HepG2 (cell line): ENCODE measurements around the gene PRR5L.

Experiments
- IKZF4 ChIP-seq: sonication (generic); formaldehyde crosslinking; IDR thresholded peaks from 2 replicates; pipeline ENCODE4 v1.5.1; 2020; ENCODE audit warnings: borderline replicate concordance, mild to moderate bottlenecking, low read depth, missing genetic modification reagents; ENCODE audit errors: not compliant biosample characterization
- KDM1A ChIP-seq: IDR thresholded peaks from 2 replicates; pipeline ENCODE4 v1.6.1; 2016; ENCODE audit warnings: missing compliant biosample characterization
- NFYB ChIP-seq: sonication (generic); formaldehyde crosslinking; IDR thresholded peaks from 2 replicates; pipeline ENCODE4 v1.4.0; 2020; ENCODE audit warnings: missing genetic modification reagents
- SMC3 ChIP-seq: IDR thresholded peaks from 2 replicates; pipeline ENCODE4 v1.6.1; 2011; ENCODE audit warnings: low read length, improper control_type of control experiment
- SYNCRIP ChIP-seq: fragments of 200-400 bp; formaldehyde crosslinking; IDR thresholded peaks from 2 replicates; pipeline ENCODE4 v1.6.1; 2018; ENCODE audit warnings: mild to moderate bottlenecking, low read depth, low read length; ENCODE audit not compliant: insufficient read depth
- TAF1 ChIP-seq: sonication (generic); formaldehyde crosslinking; IDR thresholded peaks from 2 replicates; pipeline ENCODE4 v1.4.0; 2020; ENCODE audit warnings: missing genetic modification reagents
- ZNF281 ChIP-seq: sonication (generic); formaldehyde crosslinking; IDR thresholded peaks from 2 replicates; pipeline ENCODE4 v1.4.0; 2020; ENCODE audit warnings: missing genetic modification reagents, borderline replicate concordance
- TF ChIP-seq, protein P1 (sequence below): sonication (generic); formaldehyde crosslinking; IDR thresholded peaks from 2 replicates; pipeline ENCODE4 v1.5.0; 2020; ENCODE audit warnings: mild to moderate bottlenecking, missing genetic modification reagents, moderate library complexity
- TF ChIP-seq, protein P2 (sequence below): sonication (generic); formaldehyde crosslinking; IDR thresholded peaks from 2 replicates; pipeline ENCODE4 v1.4.0; 2020; ENCODE audit warnings: missing genetic modification reagents

DNA sequence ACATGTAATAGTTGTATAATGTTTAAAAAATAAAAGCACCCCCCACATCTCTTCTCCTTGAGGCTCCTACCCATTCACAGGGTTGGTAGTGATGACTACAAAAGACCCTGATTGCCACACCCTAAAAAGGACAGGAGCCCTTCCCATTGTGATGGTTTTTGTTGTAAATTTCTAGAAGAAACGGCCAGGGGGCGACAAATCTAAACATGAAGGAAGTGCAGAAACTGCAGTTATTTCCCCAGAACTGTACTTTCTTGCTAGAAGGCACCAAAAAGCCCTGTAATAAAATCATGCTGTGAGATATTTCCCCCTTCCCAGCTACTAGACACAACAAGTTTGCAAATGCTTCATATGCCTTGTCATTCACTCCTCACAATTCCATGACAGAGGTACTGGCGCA, 10.8 kb downstream of the PRR5L start:
- TF ChIP-seq NFYB (CRISPR knock-in tag) (no peak), SMC3 (peak; percentile 63), IKZF4 (no peak), TAF1 (CRISPR knock-in tag) (no peak), ZNF281 (CRISPR knock-in tag) (no peak), KDM1A (CRISPR knock-in tag) (no peak), SYNCRIP (no peak)
- TF ChIP-seq, protein P1, sequence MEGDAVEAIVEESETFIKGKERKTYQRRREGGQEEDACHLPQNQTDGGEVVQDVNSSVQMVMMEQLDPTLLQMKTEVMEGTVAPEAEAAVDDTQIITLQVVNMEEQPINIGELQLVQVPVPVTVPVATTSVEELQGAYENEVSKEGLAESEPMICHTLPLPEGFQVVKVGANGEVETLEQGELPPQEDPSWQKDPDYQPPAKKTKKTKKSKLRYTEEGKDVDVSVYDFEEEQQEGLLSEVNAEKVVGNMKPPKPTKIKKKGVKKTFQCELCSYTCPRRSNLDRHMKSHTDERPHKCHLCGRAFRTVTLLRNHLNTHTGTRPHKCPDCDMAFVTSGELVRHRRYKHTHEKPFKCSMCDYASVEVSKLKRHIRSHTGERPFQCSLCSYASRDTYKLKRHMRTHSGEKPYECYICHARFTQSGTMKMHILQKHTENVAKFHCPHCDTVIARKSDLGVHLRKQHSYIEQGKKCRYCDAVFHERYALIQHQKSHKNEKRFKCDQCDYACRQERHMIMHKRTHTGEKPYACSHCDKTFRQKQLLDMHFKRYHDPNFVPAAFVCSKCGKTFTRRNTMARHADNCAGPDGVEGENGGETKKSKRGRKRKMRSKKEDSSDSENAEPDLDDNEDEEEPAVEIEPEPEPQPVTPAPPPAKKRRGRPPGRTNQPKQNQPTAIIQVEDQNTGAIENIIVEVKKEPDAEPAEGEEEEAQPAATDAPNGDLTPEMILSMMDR (CRISPR knock-in tag), result peak; percentile 45; the same call in 1 of the 2 replicates
- TF ChIP-seq, protein P2, sequence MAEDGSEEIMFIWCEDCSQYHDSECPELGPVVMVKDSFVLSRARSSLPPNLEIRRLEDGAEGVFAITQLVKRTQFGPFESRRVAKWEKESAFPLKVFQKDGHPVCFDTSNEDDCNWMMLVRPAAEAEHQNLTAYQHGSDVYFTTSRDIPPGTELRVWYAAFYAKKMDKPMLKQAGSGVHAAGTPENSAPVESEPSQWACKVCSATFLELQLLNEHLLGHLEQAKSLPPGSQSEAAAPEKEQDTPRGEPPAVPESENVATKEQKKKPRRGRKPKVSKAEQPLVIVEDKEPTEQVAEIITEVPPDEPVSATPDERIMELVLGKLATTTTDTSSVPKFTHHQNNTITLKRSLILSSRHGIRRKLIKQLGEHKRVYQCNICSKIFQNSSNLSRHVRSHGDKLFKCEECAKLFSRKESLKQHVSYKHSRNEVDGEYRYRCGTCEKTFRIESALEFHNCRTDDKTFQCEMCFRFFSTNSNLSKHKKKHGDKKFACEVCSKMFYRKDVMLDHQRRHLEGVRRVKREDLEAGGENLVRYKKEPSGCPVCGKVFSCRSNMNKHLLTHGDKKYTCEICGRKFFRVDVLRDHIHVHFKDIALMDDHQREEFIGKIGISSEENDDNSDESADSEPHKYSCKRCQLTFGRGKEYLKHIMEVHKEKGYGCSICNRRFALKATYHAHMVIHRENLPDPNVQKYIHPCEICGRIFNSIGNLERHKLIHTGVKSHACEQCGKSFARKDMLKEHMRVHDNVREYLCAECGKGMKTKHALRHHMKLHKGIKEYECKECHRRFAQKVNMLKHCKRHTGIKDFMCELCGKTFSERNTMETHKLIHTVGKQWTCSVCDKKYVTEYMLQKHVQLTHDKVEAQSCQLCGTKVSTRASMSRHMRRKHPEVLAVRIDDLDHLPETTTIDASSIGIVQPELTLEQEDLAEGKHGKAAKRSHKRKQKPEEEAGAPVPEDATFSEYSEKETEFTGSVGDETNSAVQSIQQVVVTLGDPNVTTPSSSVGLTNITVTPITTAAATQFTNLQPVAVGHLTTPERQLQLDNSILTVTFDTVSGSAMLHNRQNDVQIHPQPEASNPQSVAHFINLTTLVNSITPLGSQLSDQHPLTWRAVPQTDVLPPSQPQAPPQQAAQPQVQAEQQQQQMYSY, result no peak
